ENCODE measurements around the gene CDH20.

CDH20 gene

DNA sequence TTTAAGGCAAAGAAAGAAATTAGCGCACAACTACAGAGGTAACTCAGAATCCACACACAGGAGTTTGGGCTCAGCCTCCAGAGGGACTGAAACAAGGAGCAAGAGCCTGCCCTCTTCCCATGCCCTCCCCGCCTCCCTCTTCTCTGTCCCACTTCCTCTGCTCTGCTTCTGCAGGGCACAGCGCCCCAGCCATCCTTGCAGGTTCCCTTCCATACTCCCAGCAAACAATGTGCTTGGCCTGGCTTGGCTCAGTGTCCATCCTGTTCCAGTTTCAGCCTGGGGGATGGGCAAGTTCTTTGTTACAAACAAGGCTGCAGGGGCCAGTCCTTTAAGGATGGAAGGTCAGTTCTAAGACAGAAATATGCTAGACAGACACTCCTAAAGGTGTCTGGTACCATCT, 133.5 kb downstream of the CDH20 start:
- ChIA-PET POLR2A (no interaction called here), CTCF (no interaction called here)
- H3K4me3 ChIP-seq (ENCODE audit: low read depth, low read length) = no peak overlapping the region
- H3K27ac ChIP-seq (ENCODE audit: extremely low read depth, low read depth, low read length) = no peak overlapping the region
- H3K36me3 ChIP-seq (ENCODE audit: control insufficient read depth in 2 of 2, insufficient read depth in 1 of 2, low read length in 2 of 2) = no peaks in the 10 kb centered on the region
- H3K9me3 ChIP-seq (ENCODE audit: control insufficient read depth, insufficient read depth, low read depth, low read length) = no peaks in the 10 kb centered on the region
- no peaks in the 10 kb centered on the region for H3K4me1 ChIP-seq (ENCODE audit: control insufficient read depth, insufficient read depth, low read length)
- no peak for TF ChIP-seq ZNF596 (tag by site-specific recombination; IDR thresholded peaks at IDR 0.05)
- no peak for TF ChIP-seq KLF17 (tag by site-specific recombination; IDR thresholded peaks at IDR 0.05)
- TF ChIP-seq HOXC10 (CRISPR knock-in tag; IDR thresholded peaks at IDR 0.05) = no peak
- no peak for TF ChIP-seq OVOL3 (tag by site-specific recombination; IDR thresholded peaks at IDR 0.05)
- TF ChIP-seq, protein P1, sequence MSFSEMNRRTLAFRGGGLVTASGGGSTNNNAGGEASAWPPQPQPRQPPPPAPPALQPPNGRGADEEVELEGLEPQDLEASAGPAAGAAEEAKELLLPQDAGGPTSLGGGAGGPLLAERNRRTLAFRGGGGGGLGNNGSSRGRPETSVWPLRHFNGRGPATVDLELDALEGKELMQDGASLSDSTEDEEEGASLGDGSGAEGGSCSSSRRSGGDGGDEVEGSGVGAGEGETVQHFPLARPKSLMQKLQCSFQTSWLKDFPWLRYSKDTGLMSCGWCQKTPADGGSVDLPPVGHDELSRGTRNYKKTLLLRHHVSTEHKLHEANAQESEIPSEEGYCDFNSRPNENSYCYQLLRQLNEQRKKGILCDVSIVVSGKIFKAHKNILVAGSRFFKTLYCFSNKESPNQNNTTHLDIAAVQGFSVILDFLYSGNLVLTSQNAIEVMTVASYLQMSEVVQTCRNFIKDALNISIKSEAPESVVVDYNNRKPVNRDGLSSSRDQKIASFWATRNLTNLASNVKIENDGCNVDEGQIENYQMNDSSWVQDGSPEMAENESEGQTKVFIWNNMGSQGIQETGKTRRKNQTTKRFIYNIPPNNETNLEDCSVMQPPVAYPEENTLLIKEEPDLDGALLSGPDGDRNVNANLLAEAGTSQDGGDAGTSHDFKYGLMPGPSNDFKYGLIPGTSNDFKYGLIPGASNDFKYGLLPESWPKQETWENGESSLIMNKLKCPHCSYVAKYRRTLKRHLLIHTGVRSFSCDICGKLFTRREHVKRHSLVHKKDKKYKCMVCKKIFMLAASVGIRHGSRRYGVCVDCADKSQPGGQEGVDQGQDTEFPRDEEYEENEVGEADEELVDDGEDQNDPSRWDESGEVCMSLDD (tag by site-specific recombination; IDR thresholded peaks at IDR 0.05) = no peak

DNA sequence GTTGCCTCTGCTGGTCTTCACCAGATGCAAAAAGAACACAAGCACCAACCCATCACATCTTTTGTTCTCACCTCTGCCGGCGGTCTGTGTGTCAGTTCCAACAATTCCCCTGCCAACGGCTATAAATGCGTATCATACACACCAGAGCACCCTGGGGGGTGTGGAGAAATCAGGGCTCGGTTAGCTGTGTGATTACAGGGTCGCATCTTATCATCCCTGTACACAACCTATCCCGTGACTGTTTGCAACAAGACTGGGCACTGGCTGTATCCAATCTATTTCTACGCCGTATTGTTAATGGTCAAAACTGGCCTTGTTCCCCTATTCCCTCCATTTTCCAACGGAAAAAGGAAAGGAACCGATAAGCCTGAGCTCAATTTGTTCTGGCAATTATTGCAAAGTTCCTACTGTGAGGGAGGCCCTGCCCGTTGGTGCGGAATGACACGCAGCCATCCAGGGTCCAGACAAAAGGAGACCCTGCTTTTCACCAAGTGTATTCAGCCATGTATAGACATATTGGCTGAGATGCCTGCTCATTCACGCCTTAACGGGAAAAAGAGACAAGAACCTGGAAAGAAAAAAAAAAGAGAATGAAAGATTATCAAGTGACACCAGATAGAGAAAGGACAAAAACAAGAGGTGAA, 136.9 kb downstream of the CDH20 start:
- Histone ChIP-seq H3K27ac (ENCODE audit: extremely low read depth, low read depth, low read length) (no peak overlapping the region), H3K4me1 (ENCODE audit: control insufficient read depth, insufficient read depth, low read length) (no peaks in the 10 kb centered on the region), H3K4me3 (ENCODE audit: low read depth, low read length) (no peak overlapping the region), H3K9me3 (ENCODE audit: control insufficient read depth, insufficient read depth, low read depth, low read length) (no peaks in the 10 kb centered on the region), H3K36me3 (ENCODE audit: control insufficient read depth in 2 of 2, insufficient read depth in 1 of 2, low read length in 2 of 2) (no peaks in the 10 kb centered on the region)
- ChIA-PET POLR2A (no interaction called here), CTCF (interaction anchor here (0.6 kb wide), 1 partner anchor 404 kb away, joined by 3 read pairs; no protein-coding TSS in a partner anchor)
- TF ChIP-seq ZNF677 (tag by site-specific recombination; IDR thresholded peaks at IDR 0.05) = no peak
- no peak for TF ChIP-seq ZNF19 (tag by site-specific recombination; IDR thresholded peaks at IDR 0.05; ENCODE audit: low read depth)
- no peak for TF ChIP-seq ZNF626 (tag by site-specific recombination; IDR thresholded peaks at IDR 0.05)

DNA sequence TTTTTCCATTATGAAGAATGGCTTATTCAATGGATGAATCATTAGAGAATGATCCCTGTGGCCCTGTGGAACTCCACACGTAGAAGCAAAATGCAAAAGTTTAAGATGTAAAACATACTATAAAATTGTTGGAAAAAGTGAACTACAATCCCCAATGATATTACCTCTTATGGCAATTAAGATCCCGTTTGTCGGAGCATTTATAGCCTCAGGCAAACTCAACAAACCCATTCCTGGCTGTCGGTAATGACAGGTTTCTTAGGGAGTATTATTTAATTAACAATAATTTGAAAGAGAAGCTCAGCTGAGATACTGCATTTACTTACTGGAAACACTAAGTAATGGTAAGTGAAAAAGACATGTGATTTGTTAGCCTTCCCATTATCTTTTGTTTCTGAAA, 138.3 kb downstream of the CDH20 start:
- Histone ChIP-seq H3K4me3 (ENCODE audit: low read depth, low read length) (no peak overlapping the region), H3K36me3 (ENCODE audit: control insufficient read depth in 2 of 2, insufficient read depth in 1 of 2, low read length in 2 of 2) (no peaks in the 10 kb centered on the region), H3K4me1 (ENCODE audit: control insufficient read depth, insufficient read depth, low read length) (no peaks in the 10 kb centered on the region), H3K9me3 (ENCODE audit: control insufficient read depth, insufficient read depth, low read depth, low read length) (no peaks in the 10 kb centered on the region), H3K27ac (ENCODE audit: extremely low read depth, low read depth, low read length) (no peak overlapping the region)
- TF ChIP-seq WT1 (tag by site-specific recombination; IDR thresholded peaks at IDR 0.05) = no peak
- no peak for TF ChIP-seq KLF8 (tag by site-specific recombination; IDR thresholded peaks at IDR 0.05)
- CTCF ChIA-PET = interaction anchor here (0.6 kb wide), 1 partner anchor 111 kb away, joined by 5 read pairs; no protein-coding TSS in a partner anchor
- POLR2A ChIA-PET = no interaction called here

- H3K4me3 ChIP-seq (ENCODE audit: low read depth, low read length) = no peak overlapping the region
- ChIA-PET POLR2A (no interaction called here), CTCF (interaction anchor here (0.6 kb wide), 1 partner anchor 110 kb away, joined by 5 read pairs; no protein-coding TSS in a partner anchor)
- no peaks in the 10 kb centered on the region for H3K36me3 ChIP-seq (ENCODE audit: control insufficient read depth in 2 of 2, insufficient read depth in 1 of 2, low read length in 2 of 2)
- H3K4me1 ChIP-seq (ENCODE audit: control insufficient read depth, insufficient read depth, low read length) = no peaks in the 10 kb centered on the region
- no peak overlapping the region for H3K27ac ChIP-seq (ENCODE audit: extremely low read depth, low read depth, low read length)
- no peaks in the 10 kb centered on the region for H3K9me3 ChIP-seq (ENCODE audit: control insufficient read depth, insufficient read depth, low read depth, low read length)
- no peak for TF ChIP-seq PRDM4 (tag by site-specific recombination; IDR thresholded peaks at IDR 0.05)
- no peak for TF ChIP-seq ZFHX2 (tag by site-specific recombination; conservative IDR thresholded peaks at IDR 0.05)
- TF ChIP-seq ZNF610 (tag by site-specific recombination; IDR thresholded peaks at IDR 0.05; ENCODE audit: borderline replicate concordance) = no peak
- no peak for TF ChIP-seq ZBTB7A (tag by site-specific recombination; IDR thresholded peaks at IDR 0.05; ENCODE audit: low read depth)
- TF ChIP-seq ZNF292 (tag by site-specific recombination; IDR thresholded peaks at IDR 0.05; ENCODE audit: borderline replicate concordance, low read depth) = no peak
- TF ChIP-seq ZIC2 (tag by site-specific recombination; IDR thresholded peaks at IDR 0.05) = no peak
- TF ChIP-seq ZNF747 (tag by site-specific recombination; IDR thresholded peaks at IDR 0.05) = no peak
- TF ChIP-seq ZBTB44 (tag by site-specific recombination; IDR thresholded peaks at IDR 0.05) = no peak
- no peak for TF ChIP-seq ZNF404 (tag by site-specific recombination; IDR thresholded peaks at IDR 0.05)
- TF ChIP-seq ZNF248 (tag by site-specific recombination; IDR thresholded peaks at IDR 0.05) = no peak
- no peak for TF ChIP-seq ZNF624 (tag by site-specific recombination; IDR thresholded peaks at IDR 0.05)
Observed at GRCh38 chr18:61471942-61472341, 138.7 kb downstream of the CDH20 start.
